ENCODE results near the gene FBLN5.

FBLN5 gene

DNA sequence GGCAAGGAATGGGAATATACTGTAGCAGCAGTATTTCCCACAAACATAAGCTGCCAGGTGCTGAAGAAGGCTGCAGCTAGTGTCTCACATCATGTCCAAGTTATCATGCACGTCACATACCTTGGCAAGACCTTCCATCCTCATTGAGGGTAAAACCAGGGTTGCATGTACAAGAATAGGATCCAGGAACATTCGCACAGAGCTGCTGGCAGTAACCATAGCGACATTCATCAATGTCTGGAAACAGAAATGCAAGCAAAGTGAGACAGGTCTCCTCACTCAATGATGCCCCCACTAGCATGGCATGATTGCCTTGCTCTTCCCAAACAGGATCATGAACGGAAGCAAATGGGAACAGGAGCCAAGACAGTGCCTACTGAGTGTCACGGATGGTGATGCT, 56.4 kb downstream of the FBLN5 start:
- Histone ChIP-seq H3K4me1 (ENCODE audit: control insufficient read depth, low read length) (0 out of 2 replicates have a peak, but pooled peaks cover 6% of the 10 kb centered on the region), H3K27ac (ENCODE audit: low read depth, low read length) (no peak overlapping the region), H3F3A (ENCODE audit: control insufficient read depth, insufficient read depth) (no peaks in the 10 kb centered on the region), H4K20me1 (ENCODE audit: control insufficient read depth, insufficient read depth, low read depth, low read length) (no peaks in the 10 kb centered on the region), H3K36me3 (ENCODE audit: control insufficient read depth, low read length) (no peaks in the 10 kb centered on the region), H3K4me2 (ENCODE audit: low read length) (no peak overlapping the region), H3K4me3 (ENCODE audit: low read length) (no peak overlapping the region), H3K27me3 (ENCODE audit: control insufficient read depth, low read length) (peaks cover 4% of the 10 kb centered on the region; the same call in 1 of the 2 replicates), H3K9me3 (ENCODE audit: control insufficient read depth, insufficient read depth, low read length) (no peaks in the 10 kb centered on the region), H3K9me2 (replicated peaks; ENCODE audit: control insufficient read depth, low read length) (no peaks in the 10 kb centered on the region), H3K79me2 (ENCODE audit: control insufficient read depth, low read length) (no peaks in the 10 kb centered on the region)
- no peak for TF ChIP-seq CTCF (IDR thresholded peaks at IDR 0.05; ENCODE audit: low read depth, low read length, poor library complexity, severe bottlenecking)

- no peaks in the 10 kb centered on the region for H3F3A ChIP-seq (ENCODE audit: control insufficient read depth, insufficient read depth)
- H3K9me3 ChIP-seq (ENCODE audit: control insufficient read depth, insufficient read depth, low read length), result no peaks in the 10 kb centered on the region
- H3K27ac ChIP-seq (ENCODE audit: low read depth, low read length), result no peak overlapping the region
- peaks cover 4% of the 10 kb centered on the region; the same call in 1 of the 2 replicates for H3K27me3 ChIP-seq (ENCODE audit: control insufficient read depth, low read length)
- TF ChIP-seq EZH2phosphoT487 (IDR thresholded peaks at IDR 0.05; ENCODE audit: borderline replicate concordance, low read length) (no peak), CTCF (IDR thresholded peaks at IDR 0.05; ENCODE audit: low read depth, low read length, poor library complexity, severe bottlenecking) (no peak)
- H3K4me1 ChIP-seq (ENCODE audit: control insufficient read depth, low read length), result 0 out of 2 replicates have a peak, but pooled peaks cover 6% of the 10 kb centered on the region
- no peaks in the 10 kb centered on the region for H3K36me3 ChIP-seq (ENCODE audit: control insufficient read depth, low read length)
- no peaks in the 10 kb centered on the region for H3K79me2 ChIP-seq (ENCODE audit: control insufficient read depth, low read length)
- H3K4me3 ChIP-seq (ENCODE audit: low read length), result no peak overlapping the region
- H3K4me2 ChIP-seq (ENCODE audit: low read length), result no peak overlapping the region
- no peaks in the 10 kb centered on the region for H3K9me2 ChIP-seq (replicated peaks; ENCODE audit: control insufficient read depth, low read length)
- no peaks in the 10 kb centered on the region for H4K20me1 ChIP-seq (ENCODE audit: control insufficient read depth, insufficient read depth, low read depth, low read length)
Measured at GRCh38 chr14:91890291-91890749, 57.2 kb downstream of the FBLN5 start.

- Histone ChIP-seq H4K20me1 (ENCODE audit: control insufficient read depth, insufficient read depth, low read depth, low read length) (no peaks in the 10 kb centered on the region), H3K36me3 (ENCODE audit: control insufficient read depth, low read length) (no peaks in the 10 kb centered on the region), H3K79me2 (ENCODE audit: control insufficient read depth, low read length) (no peaks in the 10 kb centered on the region), H3K27ac (ENCODE audit: low read depth, low read length) (no peak overlapping the region), H3K9me2 (replicated peaks; ENCODE audit: control insufficient read depth, low read length) (no peaks in the 10 kb centered on the region), H3K4me1 (ENCODE audit: control insufficient read depth, low read length) (0 out of 2 replicates have a peak, but pooled peaks cover 6% of the 10 kb centered on the region), H3K4me2 (ENCODE audit: low read length) (no peak overlapping the region), H3K4me3 (ENCODE audit: low read length) (no peak overlapping the region), H3K27me3 (ENCODE audit: control insufficient read depth, low read length) (peaks cover 4% of the 10 kb centered on the region; the same call in 1 of the 2 replicates), H3F3A (ENCODE audit: control insufficient read depth, insufficient read depth) (no peaks in the 10 kb centered on the region), H3K9me3 (ENCODE audit: control insufficient read depth, insufficient read depth, low read length) (no peaks in the 10 kb centered on the region)
- TF ChIP-seq CTCF (IDR thresholded peaks at IDR 0.05; ENCODE audit: low read depth, low read length, poor library complexity, severe bottlenecking) (no peak), EZH2phosphoT487 (IDR thresholded peaks at IDR 0.05; ENCODE audit: borderline replicate concordance, low read length) (no peak)
Measured at GRCh38 chr14:91889477-91890211, 57.9 kb downstream of the FBLN5 start.
